Stimulated activated CD8-positive, alpha-beta memory T cell treated with anti-CD3 and anti-CD28 coated beads, Interleukin-7, amount 100 ng/mL, for 1 hour (primary cell): ENCODE results near the gene GBA3.

Experiments used
- DNase-seq, 2 donors: peaks; one replicate each; pipeline ENCODE4 v3.0.0-alpha.2; 2020; ENCODE audit warnings: low read depth in 2 of 2

The GBA3 gene

DNA sequence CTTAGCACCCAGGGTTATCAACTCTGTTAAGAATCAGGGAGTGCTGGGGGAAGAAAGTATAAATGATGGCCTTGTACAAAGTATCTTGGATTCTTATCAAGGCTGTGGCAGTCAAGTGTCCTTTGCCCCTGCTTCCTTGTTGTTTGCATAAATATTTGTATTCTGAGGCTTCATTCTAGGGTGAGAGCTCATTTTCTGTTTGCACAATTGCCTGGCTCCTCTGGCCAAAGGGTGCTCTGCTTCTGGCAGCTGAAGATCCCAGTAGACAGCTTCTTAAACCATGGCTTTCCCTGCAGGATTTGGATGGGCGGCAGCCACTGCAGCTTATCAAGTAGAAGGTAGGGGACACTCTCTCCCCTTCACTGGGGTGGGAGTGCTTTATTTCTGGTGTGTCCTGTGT is at the start of gene GBA3:
TSS of gene GBA3 (plus strand) at position 202 of the 400 bp plus-strand sequence.
- DNase-seq = no peak

DNA sequence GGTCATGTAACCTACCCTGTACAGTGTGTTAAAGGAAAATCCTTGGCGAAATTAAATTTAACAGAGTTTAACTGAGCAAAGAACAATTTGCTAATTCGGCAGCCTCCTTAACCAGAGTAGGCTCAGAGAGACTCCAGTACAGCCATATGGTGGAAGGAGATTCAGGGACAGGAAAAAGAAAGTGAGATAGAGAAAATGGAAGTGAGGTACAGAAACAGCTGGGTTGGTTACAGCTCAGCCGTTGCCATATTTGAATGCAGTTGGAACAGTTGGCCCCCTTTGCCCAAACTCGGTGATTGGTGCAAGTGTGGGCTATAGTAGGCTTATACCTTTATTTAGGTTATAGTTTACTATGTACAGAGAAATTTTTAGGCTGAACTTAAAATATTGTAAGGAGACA is 48.8 kb upstream of the GBA3 start:
- no peak for DNase-seq

DNA sequence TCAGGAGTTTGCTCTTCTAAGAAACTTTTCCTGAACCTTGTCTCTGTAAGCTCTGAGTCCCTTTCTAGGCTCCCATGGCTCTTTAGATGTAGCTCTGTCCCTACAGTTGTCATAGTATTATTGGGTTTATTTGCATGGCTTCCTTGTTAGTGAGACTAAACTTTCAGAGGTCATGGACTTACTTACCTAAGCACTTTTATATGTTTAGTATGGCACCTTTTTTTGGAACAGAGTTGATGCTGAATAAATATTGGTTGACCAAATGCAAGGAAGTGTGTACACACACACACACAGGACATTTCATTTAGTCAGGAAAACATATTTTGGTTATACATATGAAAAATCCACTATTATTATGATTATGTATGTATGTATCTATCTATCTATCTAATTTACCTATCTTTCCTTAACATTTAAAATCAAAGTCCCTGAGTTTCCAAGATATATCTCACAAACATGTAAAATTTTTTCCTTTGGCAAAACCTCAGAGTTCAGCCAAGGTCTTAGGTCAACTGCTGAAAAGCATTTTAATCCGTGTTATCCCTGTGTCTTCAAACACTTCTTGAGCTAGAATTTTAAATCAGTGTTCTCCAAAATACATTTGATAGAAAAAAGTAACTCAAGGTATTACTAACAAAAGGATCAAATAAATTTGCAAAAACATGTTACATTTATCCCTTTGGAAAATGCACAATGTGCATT is 47.1 kb upstream of the GBA3 start:
- no peak for DNase-seq

DNA sequence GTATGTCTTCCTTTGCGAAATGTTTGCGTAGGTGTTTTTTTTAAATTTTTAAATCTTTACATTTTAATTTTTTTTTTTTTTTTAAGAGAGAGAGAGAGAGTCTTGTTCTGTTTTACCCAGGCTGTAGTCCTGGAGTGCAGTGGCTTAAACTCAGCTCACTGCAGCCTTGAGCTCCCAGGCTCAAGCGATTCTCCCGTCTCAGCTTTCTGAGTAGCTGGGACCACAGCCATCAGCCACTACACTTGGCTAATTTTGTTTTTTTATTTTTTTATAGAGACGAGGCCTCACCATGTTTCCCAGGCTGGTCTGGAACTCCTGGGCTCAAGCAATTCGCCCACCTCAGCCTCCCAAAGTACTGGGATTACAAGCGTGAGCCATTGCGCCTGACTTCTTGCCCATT is 43.7 kb upstream of the GBA3 start:
- no peak for DNase-seq

DNA sequence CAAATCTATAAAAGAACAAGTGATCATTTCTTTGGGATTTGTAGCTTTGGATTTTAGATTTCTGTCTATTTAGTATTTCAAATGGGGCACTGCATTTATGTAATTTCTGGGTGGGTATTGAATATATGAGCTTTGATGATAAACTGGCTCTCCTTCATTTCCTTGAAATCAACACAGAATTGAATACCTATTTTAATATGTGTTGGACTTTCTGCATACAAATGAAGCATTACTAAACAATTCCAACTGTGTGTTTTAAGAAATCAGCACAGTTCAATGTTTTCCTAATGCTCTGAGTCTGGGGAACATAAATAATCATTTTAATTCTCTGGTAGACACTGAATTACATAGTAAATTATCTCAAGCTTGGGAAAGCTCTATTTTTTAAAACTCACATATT is 42.0 kb upstream of the GBA3 start:
- no peak for DNase-seq

DNA sequence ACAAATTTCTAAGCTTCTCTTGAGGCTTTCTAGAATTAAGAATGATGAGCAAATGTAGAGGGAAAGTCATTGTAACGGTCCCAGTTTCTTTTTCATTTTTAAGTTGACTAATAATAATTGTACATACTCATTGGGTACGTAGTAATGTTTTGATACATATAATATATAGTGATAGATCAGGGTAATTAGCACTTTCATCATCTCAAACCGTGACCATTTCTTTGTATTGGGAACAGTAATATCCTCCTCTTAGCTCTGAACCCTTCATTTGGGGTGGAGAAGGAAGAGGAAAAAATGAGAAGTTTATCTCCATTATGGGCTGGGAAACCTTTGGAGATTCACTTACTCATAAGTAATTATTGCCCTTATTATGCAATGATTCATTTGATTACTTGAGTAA is 39.0 kb upstream of the GBA3 start:
- DNase-seq = no peak

DNA sequence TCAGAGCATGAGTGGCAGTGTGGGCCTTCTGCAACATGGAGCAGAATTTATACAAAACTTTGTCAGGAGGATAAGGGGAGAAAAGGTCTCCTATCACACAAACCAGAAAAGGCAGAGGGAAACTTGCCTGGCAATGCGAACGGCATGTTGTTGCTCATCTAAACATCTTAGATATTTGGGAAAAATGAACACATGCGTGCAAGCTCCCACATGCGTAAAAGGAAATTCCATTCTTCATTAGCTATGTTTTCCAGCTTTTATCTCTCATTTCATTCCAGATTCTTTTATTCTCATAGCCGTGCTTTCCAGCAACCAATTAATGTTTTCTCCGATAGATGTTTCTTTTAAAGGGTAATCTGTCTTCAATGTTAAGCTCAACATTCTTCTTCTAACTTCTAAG is 31.3 kb upstream of the GBA3 start:
- no peak for DNase-seq

DNA sequence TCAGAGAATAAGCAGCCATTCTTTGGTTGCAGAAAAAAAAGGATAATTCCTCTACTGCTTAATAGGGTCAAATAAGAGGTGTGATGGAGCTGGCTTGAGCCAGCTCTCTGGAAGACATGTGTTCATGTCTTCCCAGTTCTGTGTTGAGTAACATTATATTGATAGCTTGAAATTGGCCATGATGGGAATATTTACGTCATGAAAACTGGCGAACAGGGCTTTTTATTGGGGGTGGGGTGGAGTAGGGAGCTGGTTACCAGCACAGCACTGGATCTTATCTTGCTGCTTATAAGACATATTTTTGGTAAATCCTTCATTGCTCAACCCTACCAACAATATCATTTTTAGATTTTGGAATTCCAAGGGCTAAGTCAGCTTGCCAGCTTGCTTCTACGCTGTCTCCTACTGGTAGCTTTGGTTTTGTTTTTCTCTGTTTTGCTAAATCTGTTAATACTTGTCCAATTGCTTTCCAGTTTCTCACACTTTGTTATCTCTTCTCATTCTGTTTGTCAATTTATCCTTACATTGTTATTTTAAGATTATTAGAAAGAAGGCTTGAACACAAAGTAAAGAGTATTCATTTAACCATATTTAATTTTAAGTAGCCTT is 25.3 kb upstream of the GBA3 start:
- no peak for DNase-seq

DNA sequence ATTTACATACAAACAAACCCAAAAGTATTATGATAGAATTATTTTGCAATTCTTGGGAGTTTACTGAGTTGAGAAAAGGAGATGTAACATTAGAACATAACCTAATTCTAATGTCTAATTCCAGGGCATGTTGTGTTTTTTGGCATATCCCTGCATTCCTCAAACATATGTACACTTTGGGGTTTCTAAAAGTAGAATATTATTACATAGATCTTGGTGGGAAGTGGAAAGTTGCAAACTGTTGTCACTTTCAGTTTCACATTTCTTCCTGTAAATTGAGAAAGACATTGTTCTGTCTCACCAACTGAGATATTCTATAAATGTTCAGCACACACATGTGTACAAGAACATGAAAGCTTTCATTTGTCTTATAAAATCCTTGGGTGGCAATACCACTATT is 24.4 kb upstream of the GBA3 start:
- no peak for DNase-seq

DNA sequence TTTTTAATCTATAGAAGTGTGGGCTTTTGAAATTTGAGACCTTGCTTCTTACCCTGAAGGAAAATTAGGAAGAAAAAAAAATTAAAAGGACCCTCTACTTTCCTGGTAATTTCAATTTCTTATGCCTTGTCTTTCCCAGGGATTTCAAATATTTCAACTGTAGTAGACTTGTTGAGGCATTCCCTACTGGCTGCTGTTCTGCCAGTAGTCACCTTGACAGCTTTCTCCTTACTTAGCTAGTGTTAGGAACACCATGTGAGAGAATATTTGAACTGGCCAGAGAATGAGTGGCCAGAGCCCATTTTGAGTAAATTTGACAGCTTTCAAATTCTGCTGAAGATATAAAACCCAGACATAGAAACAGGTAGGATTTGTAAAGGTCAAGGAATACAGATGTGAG is 24.0 kb upstream of the GBA3 start:
- no peak for DNase-seq

DNA sequence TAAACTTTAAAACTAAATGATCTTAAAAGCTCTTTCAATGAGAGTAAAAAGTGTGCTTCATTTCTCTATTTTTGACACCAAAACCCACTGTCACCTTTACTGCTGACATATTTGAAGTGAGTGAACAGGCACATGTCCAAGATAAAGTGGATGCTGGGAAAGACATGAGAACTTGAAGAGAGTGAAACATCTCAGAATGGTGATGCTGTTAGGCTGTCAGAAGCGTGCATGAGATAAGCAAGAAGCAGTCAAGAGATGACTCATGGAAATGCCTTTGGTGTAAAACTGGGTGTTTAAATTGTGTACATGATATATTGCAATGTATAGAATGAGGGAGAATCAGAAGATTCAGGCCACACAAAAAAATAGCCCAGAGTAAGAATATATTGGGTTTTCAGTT is 21.8 kb upstream of the GBA3 start:
- DNase-seq = no peak

DNA sequence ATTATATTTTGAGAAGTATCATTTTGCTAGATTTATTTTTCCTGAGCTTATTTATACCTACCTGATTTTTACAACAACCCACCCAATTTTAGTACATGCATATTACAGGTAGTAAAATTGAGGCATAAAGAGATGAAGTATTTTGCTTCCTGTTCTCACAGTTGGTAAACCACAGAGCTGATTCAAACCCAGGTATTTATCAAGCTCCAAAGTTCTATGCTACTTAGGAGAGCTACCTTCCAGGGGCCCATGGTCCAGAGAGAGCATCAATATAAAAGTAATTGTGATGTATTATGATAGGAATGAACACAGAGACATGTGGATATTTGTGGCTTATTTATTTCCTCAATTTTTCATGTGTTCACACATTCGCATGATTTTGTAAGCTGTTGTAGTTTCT is 20.2 kb upstream of the GBA3 start:
- DNase-seq = no peak

DNA sequence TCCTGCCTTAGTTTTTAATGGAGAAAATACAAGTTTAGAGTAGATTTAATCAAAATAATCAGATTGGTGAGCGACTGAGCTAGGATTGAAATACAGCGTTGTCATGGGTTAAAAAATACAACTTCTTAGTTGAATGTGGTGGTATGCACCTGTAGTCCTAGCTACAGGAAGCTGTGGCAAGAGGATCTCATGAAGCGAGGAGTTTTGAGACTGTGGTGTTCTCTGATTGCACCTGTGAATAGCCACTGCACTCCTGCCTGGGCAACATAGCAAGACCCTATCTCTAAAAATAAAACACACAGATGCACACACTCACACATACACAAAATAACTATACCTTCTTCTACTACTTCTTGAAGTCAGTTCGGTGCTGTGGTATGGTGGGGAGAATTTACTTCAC is 19.8 kb upstream of the GBA3 start:
- no peak for DNase-seq

DNA sequence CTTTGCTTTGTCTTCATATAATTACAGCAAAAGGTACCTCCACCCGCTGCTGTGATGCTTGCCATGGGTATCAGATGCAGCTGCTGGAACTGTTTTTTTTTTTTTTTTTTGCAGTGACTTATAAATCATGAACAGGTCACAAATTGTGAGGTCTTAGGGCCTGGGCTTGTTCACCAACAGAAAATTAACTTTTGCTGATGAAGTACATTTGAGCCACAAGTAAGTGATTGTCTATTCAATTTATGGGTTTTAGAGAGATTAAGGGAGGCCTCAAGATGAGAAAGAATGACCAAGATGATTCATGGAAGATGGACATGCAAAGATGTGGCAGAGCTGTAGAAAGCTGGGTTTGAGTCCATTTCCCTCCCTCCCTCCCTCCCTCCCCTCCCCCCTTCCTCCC is 18.0 kb upstream of the GBA3 start:
- DNase-seq = no peak

DNA sequence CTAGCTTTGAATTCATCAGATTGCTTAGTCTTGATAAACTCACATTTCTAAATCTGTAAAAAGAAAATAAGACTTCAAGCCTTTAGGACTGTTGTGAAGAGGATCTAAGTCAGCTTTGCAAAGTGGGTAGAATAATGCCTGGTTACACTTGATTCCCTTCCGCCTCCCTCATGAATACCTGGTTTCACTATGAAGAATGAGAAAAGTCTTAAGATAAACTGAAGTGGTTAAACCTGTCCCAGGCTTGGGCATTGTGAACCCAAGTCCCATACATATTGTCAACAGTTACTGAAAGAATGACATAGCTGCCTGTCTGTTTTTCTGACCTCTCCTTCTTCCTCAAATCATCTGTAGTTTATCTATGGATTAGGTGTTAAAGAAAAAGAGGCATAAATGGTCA is 16.7 kb upstream of the GBA3 start:
- no peak for DNase-seq

DNA sequence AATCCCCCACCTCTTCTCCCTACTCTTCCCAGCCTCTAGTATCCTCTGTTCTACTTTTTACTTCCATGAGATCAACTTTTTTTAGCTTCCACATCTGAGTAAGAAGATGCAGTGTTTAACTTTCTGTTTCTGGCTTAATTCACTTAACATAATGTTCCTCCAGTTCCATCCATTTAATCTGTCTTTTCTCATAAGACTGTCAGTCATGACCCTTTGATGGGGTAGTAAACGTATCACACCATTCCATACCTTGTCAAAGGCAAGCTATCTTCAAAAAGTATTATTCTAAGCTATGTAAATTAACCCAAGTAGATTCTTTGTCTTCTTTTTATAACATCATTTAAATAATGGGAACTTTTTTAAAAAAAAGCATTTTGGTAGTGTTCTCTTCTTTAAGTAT is 15.0 kb upstream of the GBA3 start:
- no peak for DNase-seq

DNA sequence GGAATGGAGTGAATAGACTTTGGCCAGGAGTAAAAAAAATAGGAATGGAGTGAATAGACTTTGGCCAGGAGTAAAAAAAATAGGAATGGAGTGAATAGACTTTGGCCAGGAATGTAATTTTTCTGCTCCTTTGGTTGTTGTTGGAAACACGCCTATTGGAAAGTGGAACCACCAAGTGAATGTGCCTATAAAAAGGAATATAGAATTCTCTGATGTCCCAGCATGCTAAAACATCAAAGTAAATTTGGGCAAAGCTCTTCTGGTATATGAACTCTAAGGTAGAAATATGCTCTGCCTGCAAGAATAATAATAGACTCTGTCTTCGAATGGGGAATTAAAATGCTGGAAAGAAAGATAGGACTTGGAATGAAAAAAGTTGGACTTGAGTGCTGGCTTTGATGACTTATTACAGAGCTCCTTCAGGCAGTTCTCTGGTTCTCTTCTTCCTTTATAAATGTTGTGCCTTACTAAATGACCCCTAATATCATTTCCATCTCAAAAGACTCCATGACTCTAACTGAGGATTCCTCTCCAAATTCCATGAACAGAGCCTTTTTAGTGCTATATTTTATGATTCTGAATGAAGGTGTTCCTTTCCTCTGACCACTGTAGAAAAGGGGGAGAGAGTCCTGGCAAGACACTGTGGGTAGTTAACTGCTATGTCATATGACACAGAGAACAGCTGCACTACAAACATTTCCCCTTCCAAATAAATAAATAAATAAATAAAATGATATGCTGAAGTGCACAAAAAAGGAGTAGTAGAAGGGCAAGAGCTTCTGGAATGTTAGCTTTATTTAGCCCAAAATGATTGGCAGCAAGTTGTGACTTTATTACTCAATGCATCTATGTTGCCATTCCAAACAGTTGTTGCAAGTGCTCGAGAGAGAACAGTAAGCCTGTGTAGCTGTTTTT is 13.5 kb upstream of the GBA3 start:
- no peak for DNase-seq

DNA sequence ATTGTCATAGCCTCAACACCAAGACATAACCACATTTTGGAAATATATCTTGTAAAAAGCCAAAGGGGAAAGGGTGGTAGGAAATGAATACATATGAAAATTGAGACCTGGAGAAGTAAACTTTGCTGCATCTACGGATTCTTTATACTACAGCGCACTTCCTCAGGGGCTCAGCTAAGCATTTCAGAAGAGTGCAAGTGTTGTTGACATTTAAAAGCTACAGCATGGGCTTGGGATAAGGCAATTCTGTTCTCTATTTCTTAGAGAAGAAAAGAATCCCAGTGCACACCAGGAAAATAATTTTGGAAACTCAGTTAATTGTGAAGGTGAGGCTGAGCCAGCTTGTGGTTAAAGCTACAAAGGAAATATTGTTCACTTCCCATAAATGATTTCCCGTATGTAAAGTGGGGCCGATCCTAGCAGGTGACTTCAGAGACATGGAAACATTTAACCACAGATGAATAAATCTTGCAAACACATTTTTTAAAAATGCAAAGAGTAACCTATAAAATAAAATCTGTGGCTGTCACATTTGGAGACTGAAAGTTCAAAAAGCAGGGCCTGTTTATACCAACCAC is 12.6 kb upstream of the GBA3 start:
- no peak for DNase-seq

DNA sequence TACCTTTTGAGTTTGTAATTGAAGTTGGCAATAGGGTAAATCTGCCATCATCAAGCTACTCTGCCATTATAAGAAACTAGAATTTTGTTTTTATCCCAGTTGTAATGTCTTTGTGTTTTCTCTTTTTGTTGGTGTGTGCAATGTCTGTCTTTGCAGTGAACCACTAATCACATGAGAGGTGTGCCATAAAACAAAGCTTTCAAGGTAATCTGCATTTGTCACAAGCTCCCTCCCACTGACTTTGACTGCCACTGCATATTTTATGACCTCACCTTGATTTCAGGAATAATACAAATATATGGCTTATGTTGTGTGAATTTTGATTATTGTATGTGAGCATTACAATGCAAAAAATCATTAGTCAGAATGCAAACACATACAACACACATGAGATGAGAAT is 9.0 kb upstream of the GBA3 start:
- DNase-seq = no peak

DNA sequence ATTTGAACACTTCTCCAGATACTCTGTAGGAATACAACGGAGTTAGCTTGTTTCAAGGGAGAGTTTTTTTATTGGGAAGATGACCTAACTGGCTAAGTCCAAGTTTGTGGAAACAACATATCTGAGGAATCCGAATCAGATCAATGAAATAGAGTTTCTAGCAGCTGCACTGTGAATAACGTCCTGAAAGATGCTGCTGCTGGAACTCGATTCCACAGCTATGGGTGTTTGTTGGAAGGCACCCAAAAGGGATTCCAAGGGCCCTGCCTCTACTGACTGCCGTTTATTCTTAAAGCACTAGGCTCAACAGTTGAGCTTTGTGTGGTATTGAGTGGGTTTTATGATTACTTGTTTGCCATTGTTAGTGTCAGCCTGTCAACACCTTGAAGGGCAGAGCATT is 6.6 kb upstream of the GBA3 start:
- no peak for DNase-seq

DNA sequence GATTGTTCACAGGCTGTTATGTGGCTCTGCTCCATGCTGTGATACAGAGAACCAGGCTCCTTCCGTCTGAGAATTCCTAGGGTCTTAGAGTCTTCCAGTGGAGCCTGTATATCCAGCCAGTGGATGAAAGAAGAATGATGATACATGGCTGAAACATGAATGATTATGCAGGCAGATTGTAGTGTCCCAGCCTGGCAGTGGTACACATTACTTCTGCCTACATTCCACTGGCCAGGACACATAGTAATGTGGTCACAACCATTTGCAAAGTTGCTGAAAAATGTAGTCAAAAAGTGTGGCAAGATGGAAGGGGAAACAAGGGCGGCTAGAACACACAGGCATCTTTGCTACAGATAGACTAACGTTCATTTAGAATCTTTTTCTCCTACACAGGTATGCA is 4.5 kb upstream of the GBA3 start:
- DNase-seq = no peak

DNA sequence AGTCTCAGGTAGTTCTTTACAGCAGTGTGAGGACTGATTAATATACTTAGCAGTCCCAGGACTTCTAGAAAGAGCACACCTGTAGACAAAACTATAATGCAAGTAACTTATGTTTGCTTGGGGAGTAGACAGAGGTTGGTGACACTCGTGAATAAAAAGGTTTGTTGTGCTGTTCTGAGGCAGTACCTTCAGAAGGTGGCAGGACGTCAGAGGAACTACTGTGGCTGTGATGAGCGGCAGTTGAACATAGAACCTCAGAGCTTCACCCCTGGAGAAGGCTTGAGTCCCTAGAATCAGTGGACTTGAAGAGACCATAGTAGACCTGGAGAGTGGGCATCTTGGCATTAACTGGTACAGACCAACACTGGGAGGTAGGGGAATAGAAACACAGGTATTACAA is 3.3 kb upstream of the GBA3 start:
- DNase-seq = no peak

DNA sequence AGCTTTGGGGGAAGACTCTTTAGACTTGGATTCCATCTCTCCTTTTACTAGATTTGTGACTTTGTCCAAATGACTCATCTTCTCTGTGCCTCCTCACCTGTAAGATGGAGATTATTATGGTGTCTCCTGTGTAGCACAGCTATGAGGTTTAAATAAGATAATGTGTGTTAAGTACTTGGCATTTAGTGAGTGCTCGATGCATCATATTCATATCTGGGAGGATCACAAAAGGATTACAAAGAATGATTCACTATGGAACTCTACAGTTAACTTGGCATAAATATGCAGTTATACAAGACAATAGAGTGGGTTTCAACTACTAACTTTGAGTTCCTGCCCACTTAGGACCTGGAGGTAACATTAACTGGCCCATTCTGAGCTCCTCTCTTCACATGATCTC is 2.3 kb downstream of the GBA3 start:
- no peak for DNase-seq
